Coronary artery (tissue), 2 donors: Measurements from ENCODE around the gene TOMM6.

Experiments used
- DNase-seq: peaks from one replicate; pipeline ENCODE4 v3.0.0-alpha.2; 2017; ENCODE audit warnings: low spot score
- H3K27ac ChIP-seq, 2 donors: fragments of 200-600 bp; sonication (generic); one replicate each; pipeline ENCODE4 v1.5.1; 2016 to 2019
- H3K4me3 ChIP-seq: fragments of 200-600 bp; sonication (generic); 2 replicates; pipeline ENCODE4 v1.5.1; 2016; ENCODE audit warnings: mild to moderate bottlenecking, moderate library complexity
- CTCF ChIP-seq: fragments of 200-600 bp; sonication (generic); IDR thresholded peaks from one replicate; pipeline ENCODE4 v1.5.1; 2019; ENCODE audit warnings: antibody characterized with exemption

Gene TOMM6

GRCh38 chr6:41746107-41746506 lies 41.4 kb upstream of the TOMM6 start:
- Histone ChIP-seq H3K4me3 (no peak overlapping the region), H3K27ac (no peak overlapping the region)
- no peak for DNase-seq
- no peak for TF ChIP-seq CTCF

GRCh38 chr6:41747256-41748101 lies 40.0 kb upstream of the TOMM6 start, which contains the start of gene PGC:
Gene PGC, minus strand, starts transcription at chr6:41747397. Its CDS starts 63 bp downstream, at chr6:41747334.
- Histone ChIP-seq H3K27ac (no peak within 1 kb of the TSS), H3K4me3 (no peak within 1 kb of the TSS)
- no peak for DNase-seq
- no peak for TF ChIP-seq CTCF

GRCh38 chr6:41748102-41748477 lies 39.4 kb upstream of the TOMM6 start:
- H3K27ac ChIP-seq, result no peak overlapping the region
- TF ChIP-seq CTCF, result no peak
- no peak for DNase-seq
- H3K4me3 ChIP-seq, result no peak overlapping the region

GRCh38 chr6:41748542-41748941 lies 39.0 kb upstream of the TOMM6 start:
- no peak overlapping the region for H3K4me3 ChIP-seq
- no peak for DNase-seq
- H3K27ac ChIP-seq, result no peak overlapping the region
- TF ChIP-seq CTCF, result no peak

GRCh38 chr6:41750374-41750773 lies 37.1 kb upstream of the TOMM6 start:
- H3K4me3 ChIP-seq, result no peak overlapping the region
- H3K27ac ChIP-seq, result no peak overlapping the region
- DNase-seq, result no peak
- TF ChIP-seq CTCF, result no peak

GRCh38 chr6:41755895-41756294 lies 31.6 kb upstream of the TOMM6 start:
- DNase-seq, result no peak
- no peak overlapping the region for H3K4me3 ChIP-seq
- TF ChIP-seq CTCF, result no peak
- no peak overlapping the region for H3K27ac ChIP-seq

GRCh38 chr6:41756354-41756753 lies 31.1 kb upstream of the TOMM6 start:
- TF ChIP-seq CTCF, result no peak
- H3K4me3 ChIP-seq, result no peak overlapping the region
- DNase-seq, result no peak
- no peak overlapping the region for H3K27ac ChIP-seq
